Trophoblast cell (in vitro differentiated cells and primary cell): Measurements from ENCODE around the gene ALKBH6.

Source experiments
- DNase-seq, 2 donors: peaks; one replicate each; pipeline ENCODE4 v3.0.0-alpha.2; 2016
- H2AFZ ChIP-seq: 2 replicates; pipeline ENCODE4 v1.6.1; 2013; ENCODE audit warnings: low read length, moderate library complexity, mild to moderate bottlenecking; ENCODE audit not compliant: insufficient read depth, poor library complexity
- H2AK5ac ChIP-seq: 2 replicates; pipeline ENCODE4 v1.6.1; 2013; ENCODE audit warnings: mild to moderate bottlenecking, low read length
- H2BK120ac ChIP-seq: 2 replicates; pipeline ENCODE4 v1.6.1; 2013; ENCODE audit warnings: low read length, mild to moderate bottlenecking, moderate library complexity; ENCODE audit not compliant: insufficient read depth, poor library complexity
- H2BK12ac ChIP-seq: 2 replicates; pipeline ENCODE4 v1.6.1; 2013; ENCODE audit warnings: mild to moderate bottlenecking, low read length, moderate library complexity
- H2BK5ac ChIP-seq: 2 replicates; pipeline ENCODE4 v1.6.1; 2013; ENCODE audit warnings: low read length, low read depth, moderate library complexity, mild to moderate bottlenecking; ENCODE audit not compliant: poor library complexity
- H3K14ac ChIP-seq: 2 replicates; pipeline ENCODE4 v1.6.1; 2013; ENCODE audit warnings: mild to moderate bottlenecking, low read length
- H3K18ac ChIP-seq: 2 replicates; pipeline ENCODE4 v1.6.1; 2013; ENCODE audit warnings: mild to moderate bottlenecking, low read length
- H3K23ac ChIP-seq: 2 replicates; pipeline ENCODE4 v1.6.1; 2013; ENCODE audit warnings: low read length
- H3K27ac ChIP-seq: 2 replicates; pipeline ENCODE4 v1.5.1; 2013; ENCODE audit warnings: low read depth, mild to moderate bottlenecking, inconsistent platforms, low read length, moderate library complexity
- H3K27me3 ChIP-seq: 2 replicates; pipeline ENCODE4 v1.6.1; 2013; ENCODE audit warnings: inconsistent platforms, mild to moderate bottlenecking, low read length, moderate library complexity; ENCODE audit not compliant: insufficient read depth
- H3K36me3 ChIP-seq, 2 experiments: 1 replicate in 1 of 2; 2 replicates in 1 of 2; pipeline ENCODE4 v1.6.1; 2013; ENCODE audit warnings: low read length in 2 of 2, mild to moderate bottlenecking in 2 of 2, moderate library complexity in 1 of 2; ENCODE audit not compliant: insufficient read depth in 2 of 2, control insufficient read depth in 1 of 2
- H3K4ac ChIP-seq: 2 replicates; pipeline ENCODE4 v1.6.1; 2013; ENCODE audit warnings: low read depth, mild to moderate bottlenecking, low read length, moderate library complexity
- H3K4me1 ChIP-seq, 2 experiments: 1 replicate in 1 of 2; 2 replicates in 1 of 2; pipeline ENCODE4 v1.6.1; 2013; ENCODE audit warnings: low read length in 2 of 2, mild to moderate bottlenecking in 2 of 2, moderate library complexity in 1 of 2; ENCODE audit not compliant: insufficient read depth in 2 of 2, control insufficient read depth in 1 of 2
- H3K4me2 ChIP-seq: 2 replicates; pipeline ENCODE4 v1.6.1; 2013; ENCODE audit warnings: inconsistent platforms, mild to moderate bottlenecking, low read length, moderate library complexity
- H3K4me3 ChIP-seq: 2 replicates; pipeline ENCODE4 v1.5.1; 2013; ENCODE audit warnings: mild to moderate bottlenecking, low read depth, low read length, inconsistent platforms
- H3K79me1 ChIP-seq: one replicate; pipeline ENCODE4 v1.6.1; 2013; ENCODE audit warnings: low read length
- H3K79me2 ChIP-seq: 2 replicates; pipeline ENCODE4 v1.6.1; 2013; ENCODE audit warnings: low read length, mild to moderate bottlenecking; ENCODE audit not compliant: control insufficient read depth, insufficient read depth, poor library complexity
- H3K9ac ChIP-seq: 2 replicates; pipeline ENCODE4 v1.6.1; 2013; ENCODE audit warnings: mild to moderate bottlenecking, low read length
- H3K9me3 ChIP-seq: 2 replicates; pipeline ENCODE4 v1.6.1; 2013; ENCODE audit warnings: low read depth, mild to moderate bottlenecking, control low read depth, inconsistent platforms, low read length; ENCODE audit not compliant: insufficient read depth
- H4K12ac ChIP-seq: 2 replicates; pipeline ENCODE4 v1.6.1; 2013; ENCODE audit warnings: low read depth, mild to moderate bottlenecking, low read length, moderate library complexity
- H4K8ac ChIP-seq: 2 replicates; pipeline ENCODE4 v1.6.1; 2013; ENCODE audit warnings: low read depth, mild to moderate bottlenecking, low read length, moderate library complexity
- H4K91ac ChIP-seq: one replicate; pipeline ENCODE4 v1.6.1; 2013; ENCODE audit warnings: low read depth, mild to moderate bottlenecking, low read length, moderate library complexity
- WGBS: extraction: QIAGEN DNeasy Blood & Tissue Kit; methylation state at CpG from one replicate; pipeline ENCODE4 v1.1.7; 2013; ENCODE audit warnings: missing lambda C conversion rate; ENCODE audit not compliant: insufficient read length, insufficient coverage; ENCODE audit errors: extremely low coverage; 5-methylcytosine and 5-hydroxymethylcytosine counted together

Gene ALKBH6

GRCh38 chr19:35963514-35963913 lies 50.5 kb downstream of the ALKBH6 start:
- Histone ChIP-seq H3K9me3 (peaks cover 4% of the 10 kb centered on the region), H2AFZ (no peak overlapping the region), H3K14ac (no peak overlapping the region), H3K4me3 (no peak overlapping the region), H3K27me3 (peaks cover 15% of the 10 kb centered on the region), H3K27ac (no peak overlapping the region), H4K8ac (no peak overlapping the region), H3K4ac (no peak overlapping the region), H3K9ac (no peak overlapping the region), H3K18ac (no peak overlapping the region), H2BK5ac (no peak overlapping the region), H3K23ac (no peak overlapping the region), H3K79me2 (no peaks in the 10 kb centered on the region), H3K4me2 (no peak overlapping the region), H3K36me3 (no peaks in the 10 kb centered on the region), H2BK120ac (no peak overlapping the region), H3K4me1 (no peaks in the 10 kb centered on the region), H3K79me1 (no peaks in the 10 kb centered on the region), H4K12ac (no peak overlapping the region), H4K91ac (no peak overlapping the region), H2AK5ac (no peak overlapping the region), H2BK12ac (no peak overlapping the region)
- peak; percentile 44 to 75 for DNase-seq
- no CpG with 5 or more reads among the region's 9 CpGs for WGBS

DNA sequence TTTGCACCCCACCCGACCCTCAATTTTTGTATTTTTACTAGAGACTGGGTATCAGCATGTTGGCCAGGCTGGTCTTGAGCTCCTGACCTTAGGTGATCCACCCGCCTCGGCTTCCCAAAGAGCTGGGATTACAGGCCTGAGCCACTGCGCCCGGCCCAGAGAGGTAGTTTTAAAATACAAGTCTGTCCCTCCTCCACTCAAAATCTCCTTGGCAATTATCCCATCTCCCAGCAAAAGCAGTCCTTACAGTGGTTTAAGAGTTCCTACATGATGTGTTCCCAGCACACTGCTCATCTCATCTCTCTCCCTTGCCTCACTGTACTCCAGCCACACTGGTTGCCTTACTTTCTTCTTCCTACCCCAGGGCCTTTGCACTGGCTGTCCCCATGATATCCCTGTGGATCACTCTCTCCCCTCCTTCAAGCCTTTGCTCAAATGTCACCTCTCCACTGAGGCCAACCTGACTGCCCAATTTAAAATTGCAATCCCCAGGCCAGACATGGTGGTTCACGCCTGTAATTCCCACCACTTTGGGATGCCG lies 53.5 kb downstream of the ALKBH6 start:
- no CpG with 5 or more reads among the region's 7 CpGs for WGBS
- no peak overlapping the region for H2BK12ac ChIP-seq
- H3K4ac ChIP-seq, result no peak overlapping the region

DNA sequence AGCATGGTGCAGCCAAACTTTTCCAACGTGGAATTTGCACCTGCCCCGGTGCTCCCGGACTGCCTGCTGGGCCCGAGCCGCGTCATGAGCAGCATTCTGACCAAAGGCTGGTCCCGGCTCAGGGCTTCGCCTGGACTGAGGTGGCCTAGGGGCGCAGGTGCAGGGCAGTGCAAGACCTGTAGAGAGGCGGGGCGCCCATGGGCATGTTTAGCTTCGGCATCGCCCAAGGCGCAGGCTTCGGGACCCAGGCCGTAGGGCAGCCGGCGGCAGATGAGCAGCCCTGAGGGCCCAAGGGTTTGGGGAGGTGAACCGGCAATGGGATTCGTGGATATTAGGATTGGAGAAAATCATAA lies 54.1 kb downstream of the ALKBH6 start:
- Histone ChIP-seq H3K27ac (no peak overlapping the region), H3K14ac (no peak overlapping the region), H3K4ac (no peak overlapping the region), H3K27me3 (peaks cover 22% of the 10 kb centered on the region), H3K4me3 (no peak overlapping the region), H2BK120ac (no peak overlapping the region), H3K23ac (no peak overlapping the region), H3K9ac (no peak overlapping the region), H2BK5ac (no peak overlapping the region), H2AFZ (no peak overlapping the region), H3K4me1 (no peaks in the 10 kb centered on the region), H3K36me3 (no peaks in the 10 kb centered on the region), H3K18ac (no peak overlapping the region), H4K8ac (no peak overlapping the region), H2AK5ac (no peak overlapping the region), H3K79me2 (no peaks in the 10 kb centered on the region), H4K12ac (no peak overlapping the region), H3K79me1 (no peaks in the 10 kb centered on the region), H2BK12ac (no peak overlapping the region), H3K4me2 (no peak overlapping the region), H3K9me3 (peaks cover 5% of the 10 kb centered on the region), H4K91ac (no peak overlapping the region)
- DNase-seq, result no peak
- no CpG with 5 or more reads among the region's 20 CpGs for WGBS

More for the DNA sequence above, 53.5 kb downstream of the ALKBH6 start:
- Histone ChIP-seq H4K8ac (no peak overlapping the region), H2AFZ (no peak overlapping the region), H3K79me2 (no peaks in the 10 kb centered on the region), H3K4me1 (no peaks in the 10 kb centered on the region), H2BK5ac (no peak overlapping the region), H3K18ac (no peak overlapping the region), H2BK120ac (no peak overlapping the region), H4K91ac (no peak overlapping the region), H3K9me3 (peaks cover 5% of the 10 kb centered on the region), H3K9ac (no peak overlapping the region), H2AK5ac (no peak overlapping the region), H3K4me2 (no peak overlapping the region), H3K27ac (no peak overlapping the region), H3K36me3 (no peaks in the 10 kb centered on the region), H3K79me1 (no peaks in the 10 kb centered on the region), H3K23ac (no peak overlapping the region), H3K27me3 (peaks cover 22% of the 10 kb centered on the region), H3K14ac (no peak overlapping the region), H4K12ac (no peak overlapping the region), H3K4me3 (no peak overlapping the region)
- DNase-seq, result no peak
